H1 (cell line): ENCODE results near the gene DCP1A. TPM values are rescaled to one million over a fixed set of nuclear protein-coding genes. Genes with fewer than 3 reads are reported as not detected.

ENCODE experiments used
- polyA plus RNA-seq, 7 experiments: library from polyadenylated mRNA; depleted of rRNA in 3 of 7; stranded (reverse) in 5 of 7; unstranded in 2 of 7; fragments of >200 nt in 5 of 7; fragments of 200-250 nt in 2 of 7; gene quantifications; 1 replicate in 5 of 7; 2 replicates in 1 of 7; 4 replicates in 1 of 7; pipeline versions ENCODE4 v1.2.1 to v1.2.3, GENCODE V29; 2011 to 2013; ENCODE audit warnings: missing spikeins in 2 of 7, mixed read lengths in 2 of 7
- total RNA-seq: library from RNA; stranded (reverse); fragmentation: NEBNext Ultra II Directional; extraction: Animal tissue kit (Norgen Biotek cat#: 25700); gene quantifications from 2 replicates; pipeline ENCODE4 v1.2.1, GENCODE V29; 2021
- TF ChIP-seq, protein P1 (sequence below), 3 experiments: IDR thresholded peaks; 1 replicate in 2 of 3; 2 replicates in 1 of 3; pipeline versions ENCODE4 v1.5.1 to v1.6.1; 2011; ENCODE audit warnings: low read length in 3 of 3, mild to moderate bottlenecking in 3 of 3, inconsistent platforms in 2 of 3, low read depth in 1 of 3, moderate library complexity in 1 of 3; ENCODE audit not compliant: insufficient read depth in 1 of 3; ENCODE audit errors: control extremely low read depth in 1 of 3

The DCP1A gene
- total and polyA plus RNA-seq, 2 of the 8 experiments (the other 6 are each of a cell fraction or from before 2014, with no cell fraction given), result 13.2 to 15.9 TPM

DNA sequence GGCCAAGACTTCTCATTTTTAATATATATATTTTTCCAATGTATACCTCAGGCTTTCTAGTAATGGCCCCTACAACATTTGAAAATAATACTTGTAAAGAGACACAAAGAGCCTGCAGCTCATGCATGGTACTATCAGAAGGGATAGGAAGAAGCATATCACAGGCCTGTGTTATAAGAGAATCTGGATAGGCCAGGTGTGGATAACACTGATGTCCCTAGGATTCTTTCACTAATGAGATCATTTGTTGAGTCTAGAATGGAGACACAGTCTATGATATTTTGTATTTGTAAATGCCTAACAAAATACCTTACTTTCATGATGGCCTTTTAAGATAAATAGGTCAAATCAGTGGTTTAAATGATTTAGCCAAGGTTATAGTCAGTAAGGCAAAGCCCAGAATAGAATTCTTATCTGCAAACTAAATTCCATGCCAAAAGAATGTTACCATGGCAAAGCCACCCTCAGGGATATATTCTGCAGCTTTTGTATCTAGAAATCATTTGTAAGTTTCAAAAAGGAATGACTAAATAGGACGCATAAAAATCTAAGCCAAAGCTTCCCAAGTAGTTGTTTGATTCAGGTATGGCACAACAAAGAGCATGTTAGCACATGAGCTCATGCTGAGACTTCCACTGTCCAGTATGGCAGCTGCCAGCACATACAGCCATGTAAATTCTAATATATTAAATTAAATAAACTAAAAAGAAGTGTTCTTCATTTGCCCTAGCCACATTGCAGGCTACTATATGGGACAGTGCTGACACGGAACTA, 10.0 kb downstream of the DCP1A start (continued):
- TF ChIP-seq, protein P1, sequence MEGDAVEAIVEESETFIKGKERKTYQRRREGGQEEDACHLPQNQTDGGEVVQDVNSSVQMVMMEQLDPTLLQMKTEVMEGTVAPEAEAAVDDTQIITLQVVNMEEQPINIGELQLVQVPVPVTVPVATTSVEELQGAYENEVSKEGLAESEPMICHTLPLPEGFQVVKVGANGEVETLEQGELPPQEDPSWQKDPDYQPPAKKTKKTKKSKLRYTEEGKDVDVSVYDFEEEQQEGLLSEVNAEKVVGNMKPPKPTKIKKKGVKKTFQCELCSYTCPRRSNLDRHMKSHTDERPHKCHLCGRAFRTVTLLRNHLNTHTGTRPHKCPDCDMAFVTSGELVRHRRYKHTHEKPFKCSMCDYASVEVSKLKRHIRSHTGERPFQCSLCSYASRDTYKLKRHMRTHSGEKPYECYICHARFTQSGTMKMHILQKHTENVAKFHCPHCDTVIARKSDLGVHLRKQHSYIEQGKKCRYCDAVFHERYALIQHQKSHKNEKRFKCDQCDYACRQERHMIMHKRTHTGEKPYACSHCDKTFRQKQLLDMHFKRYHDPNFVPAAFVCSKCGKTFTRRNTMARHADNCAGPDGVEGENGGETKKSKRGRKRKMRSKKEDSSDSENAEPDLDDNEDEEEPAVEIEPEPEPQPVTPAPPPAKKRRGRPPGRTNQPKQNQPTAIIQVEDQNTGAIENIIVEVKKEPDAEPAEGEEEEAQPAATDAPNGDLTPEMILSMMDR (IDR thresholded peaks at IDR 0.05; ENCODE audit: control extremely low read depth in 1 of 3, insufficient read depth in 1 of 3, low read depth in 1 of 3, low read length in 3 of 3), result no peak
